GM12891 (cell line): ENCODE data around the gene BCO1.

Experiments
- DNase-seq: peaks from one replicate; pipeline ENCODE4 v3.0.0; 2011; ENCODE audit warnings: low spot score; ENCODE audit not compliant: insufficient read length
- FAIRE-seq: peaks from 2 replicates; lab custom pipeline; 2011; peaks lifted over from hg19 to GRCh38; lab: Jason Lieb, UNC
- PAX5 ChIP-seq: IDR thresholded peaks from 2 replicates; pipeline ENCODE4 v1.6.1; 2011; ENCODE audit warnings: low read length, moderate library complexity, mild to moderate bottlenecking; ENCODE audit not compliant: insufficient read depth, severe bottlenecking
- POLR2A ChIP-seq: IDR thresholded peaks from 2 replicates; pipeline ENCODE4 v1.6.1; 2011; ENCODE audit warnings: low read depth, low read length, control low read depth
- POLR2AphosphoS5 ChIP-seq: IDR thresholded peaks from 2 replicates; pipeline ENCODE4 v1.6.1; 2011; ENCODE audit warnings: low read depth, low read length, control low read depth
- POU2F2 ChIP-seq: IDR thresholded peaks from 2 replicates; pipeline ENCODE4 v1.6.1; 2011; ENCODE audit warnings: low read depth, mild to moderate bottlenecking, control low read depth, low read length, moderate library complexity
- SPI1 ChIP-seq: IDR thresholded peaks from 2 replicates; pipeline ENCODE4 v1.6.1; 2011; ENCODE audit warnings: low read depth, low read length, control low read depth
- TAF1 ChIP-seq: IDR thresholded peaks from 2 replicates; pipeline ENCODE4 v1.6.1; 2011; ENCODE audit warnings: low read depth, low read length, control low read depth

The BCO1 gene

GRCh38 chr16:81251871-81252270 is 13.4 kb downstream of the BCO1 start:
- TF ChIP-seq POU2F2 (no peak), SPI1 (no peak), TAF1 (no peak), POLR2A (no peak), PAX5 (no peak), POLR2AphosphoS5 (no peak)
- DNase-seq, result no peak
- no peak for FAIRE-seq

GRCh38 chr16:81253141-81253540 is 14.7 kb downstream of the BCO1 start:
- no peak for FAIRE-seq
- DNase-seq, result no peak
- TF ChIP-seq SPI1 (no peak), POU2F2 (no peak), PAX5 (no peak), TAF1 (no peak), POLR2AphosphoS5 (no peak), POLR2A (no peak)

GRCh38 chr16:81254922-81255526 is 16.5 kb downstream of the BCO1 start:
- TF ChIP-seq TAF1 (no peak), POLR2A (no peak), PAX5 (no peak), SPI1 (no peak), POU2F2 (no peak), POLR2AphosphoS5 (no peak)
- FAIRE-seq (no peak), DNase-seq (no peak)

GRCh38 chr16:81259916-81260315 is 21.4 kb downstream of the BCO1 start:
- DNase-seq (no peak), FAIRE-seq (no peak)
- TF ChIP-seq POLR2AphosphoS5, result no peak
- no peak for TF ChIP-seq TAF1
- no peak for TF ChIP-seq PAX5
- no peak for TF ChIP-seq POLR2A

DNA sequence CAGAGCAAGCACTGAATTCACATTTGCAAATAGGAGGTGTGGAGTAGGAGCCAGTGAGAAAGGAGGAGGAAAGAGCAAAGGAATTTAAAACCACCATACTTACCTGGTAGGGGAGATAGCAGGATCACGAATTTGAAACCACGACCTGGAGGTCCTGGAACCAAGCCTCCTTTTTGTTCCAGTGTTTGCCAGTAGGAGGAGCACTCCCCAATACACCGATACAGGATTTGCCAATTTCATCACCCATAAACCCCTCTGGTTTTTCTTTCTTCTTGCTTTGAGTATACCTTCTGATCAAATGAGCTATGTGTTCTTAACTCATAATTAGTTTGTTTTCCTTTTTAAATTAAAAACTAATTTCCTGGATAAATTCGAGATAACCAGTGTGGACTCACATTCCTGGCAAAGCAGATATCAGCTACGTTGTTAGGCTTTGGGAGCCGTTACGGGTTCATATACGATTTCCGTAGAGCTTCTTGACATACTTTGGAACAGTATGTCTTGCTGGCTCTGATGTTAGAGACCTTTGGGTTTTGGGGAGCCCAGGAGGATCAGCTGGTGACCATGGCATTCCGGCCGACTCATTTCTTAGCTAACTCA is 22.7 kb downstream of the BCO1 start:
- no peak for TF ChIP-seq PAX5
- no peak for TF ChIP-seq POLR2A
- no peak for TF ChIP-seq TAF1
- DNase-seq (no peak), FAIRE-seq (no peak)

GRCh38 chr16:81263470-81264220 is 25.2 kb downstream of the BCO1 start:
- no peak for TF ChIP-seq SPI1
- TF ChIP-seq POLR2AphosphoS5, result no peak
- FAIRE-seq (no peak), DNase-seq (no peak)

- TF ChIP-seq PAX5, result no peak
- TF ChIP-seq TAF1, result no peak
- no peak for TF ChIP-seq POU2F2
- no peak for TF ChIP-seq SPI1
- TF ChIP-seq POLR2AphosphoS5, result no peak
- TF ChIP-seq POLR2A, result no peak
- FAIRE-seq (no peak), DNase-seq (no peak)
Observed at GRCh38 chr16:81264386-81264785, 25.9 kb downstream of the BCO1 start.

GRCh38 chr16:81265052-81265451 is 26.6 kb downstream of the BCO1 start:
- DNase-seq (no peak), FAIRE-seq (no peak)
- no peak for TF ChIP-seq PAX5
- no peak for TF ChIP-seq POLR2A
- no peak for TF ChIP-seq TAF1
- TF ChIP-seq POU2F2, result no peak
- no peak for TF ChIP-seq SPI1
- TF ChIP-seq POLR2AphosphoS5, result no peak

DNA sequence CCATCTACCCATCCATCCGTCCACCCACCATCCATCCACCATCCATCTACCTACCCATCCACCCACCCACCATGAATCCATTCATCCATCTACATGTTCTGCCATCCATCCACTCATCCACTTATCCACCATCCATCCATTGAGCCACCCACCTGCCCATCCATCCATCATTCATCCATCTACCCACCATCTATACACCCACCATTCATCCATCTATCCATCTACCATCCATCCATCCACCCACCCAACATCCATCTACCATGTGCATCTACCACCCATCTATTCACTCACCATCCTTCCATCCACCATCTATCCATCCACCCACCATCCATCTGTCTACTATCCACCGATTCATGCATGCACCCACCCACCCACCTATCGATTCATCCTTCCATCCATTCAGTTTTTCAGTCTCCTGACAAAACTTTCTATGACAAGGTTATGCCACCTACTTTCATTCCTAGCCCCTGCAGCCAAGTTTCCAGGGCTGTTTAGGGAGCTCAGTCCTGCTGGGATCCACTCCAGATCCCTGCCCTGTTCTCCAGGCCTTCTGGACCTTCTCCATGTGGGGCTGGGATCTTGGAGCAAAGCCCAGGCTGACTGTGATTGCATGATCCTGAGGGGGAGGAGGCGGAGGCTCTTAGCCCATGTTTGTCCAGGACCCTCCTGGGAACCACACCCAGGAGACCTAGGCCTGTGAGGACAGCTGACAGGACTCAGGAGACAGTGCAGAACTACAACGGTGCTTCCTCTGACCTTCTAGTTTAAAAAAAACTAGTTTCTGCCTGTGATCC is 27.4 kb downstream of the BCO1 start:
- TF ChIP-seq PAX5, result no peak
- TF ChIP-seq SPI1, result no peak
- no peak for TF ChIP-seq POLR2AphosphoS5
- FAIRE-seq (no peak), DNase-seq (no peak)

DNA sequence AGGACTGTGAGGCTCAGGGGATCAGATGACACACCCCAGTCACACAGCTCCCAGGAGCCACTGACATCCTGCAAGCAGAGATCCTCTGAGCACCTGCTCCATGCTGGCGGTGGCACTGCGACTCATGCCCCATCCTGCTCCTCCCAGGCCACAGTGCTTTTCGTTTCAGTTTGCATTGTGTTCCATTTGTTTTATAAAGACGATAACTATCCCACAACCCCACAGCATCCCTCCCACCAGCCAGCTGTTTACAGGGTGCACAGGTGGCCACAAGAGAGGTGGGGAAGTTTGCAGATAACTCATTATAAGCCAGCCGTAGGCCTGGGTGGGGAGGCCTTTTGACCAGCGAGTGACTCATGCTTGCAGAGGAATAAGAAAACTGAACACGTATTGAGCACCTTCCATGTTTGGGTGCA is 28.2 kb downstream of the BCO1 start:
- FAIRE-seq (no peak), DNase-seq (no peak)
- TF ChIP-seq SPI1 (no peak), POU2F2 (no peak), PAX5 (no peak), POLR2AphosphoS5 (no peak), TAF1 (no peak), POLR2A (no peak)
